AG04449 (cell line): ENCODE measurements around the gene MYO18B.

Experiments
- CTCF ChIA-PET: fragments of 350-600 bp; formaldehyde crosslinking; extraction: SDS; loops from one replicate; lab custom pipeline; 2021; ENCODE audit warnings: antibody characterized with exemption; lab: Yijun Ruan, JAX
- POLR2A ChIA-PET: fragments of 400-600, 350-600 bp; formaldehyde crosslinking; extraction: SDS; loops from one replicate; lab custom pipeline; 2020; ENCODE audit warnings: antibody characterized with exemption, inconsistent platforms; lab: Yijun Ruan, JAX
- DNase-seq: peaks from one replicate; pipeline ENCODE4 v3.0.0-alpha.2; 2010; ENCODE audit warnings: low read depth, low spot score
- H3K4me3 ChIP-seq: 2 replicates; pipeline ENCODE4 v1.5.1; 2011; ENCODE audit warnings: low read depth, mild to moderate bottlenecking, control low read depth, low read length
- CTCF ChIP-seq: IDR thresholded peaks from one replicate; pipeline ENCODE4 v1.5.1; 2011; ENCODE audit warnings: mild to moderate bottlenecking, moderate library complexity, low read length, control low read depth, inconsistent platforms; ENCODE audit not compliant: insufficient read depth; ENCODE audit errors: missing control alignments

MYO18B gene

DNA sequence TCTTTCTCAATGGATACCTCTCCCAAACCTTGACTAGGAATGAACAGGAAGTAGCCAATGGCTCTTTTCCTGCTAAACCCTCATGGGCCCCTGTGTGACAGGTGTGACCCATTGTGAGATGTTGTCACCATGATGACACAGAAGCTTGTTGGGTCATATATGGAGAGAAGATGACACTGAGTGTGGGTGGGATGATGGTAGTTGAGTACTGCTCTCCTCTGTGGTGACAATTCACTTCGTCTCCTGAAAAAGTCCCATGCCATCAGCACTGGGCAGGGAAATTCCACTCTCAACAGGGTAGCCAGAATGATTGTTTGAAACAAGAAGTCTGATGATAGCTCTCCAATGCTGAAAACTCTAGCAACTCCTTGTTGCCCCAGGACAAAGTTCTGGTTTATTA lies 333.3 kb downstream of the MYO18B start:
- no peak for TF ChIP-seq CTCF
- ChIA-PET POLR2A (no interaction called here), CTCF (no interaction called here)
- no peak overlapping the region for H3K4me3 ChIP-seq
- no peak for DNase-seq

DNA sequence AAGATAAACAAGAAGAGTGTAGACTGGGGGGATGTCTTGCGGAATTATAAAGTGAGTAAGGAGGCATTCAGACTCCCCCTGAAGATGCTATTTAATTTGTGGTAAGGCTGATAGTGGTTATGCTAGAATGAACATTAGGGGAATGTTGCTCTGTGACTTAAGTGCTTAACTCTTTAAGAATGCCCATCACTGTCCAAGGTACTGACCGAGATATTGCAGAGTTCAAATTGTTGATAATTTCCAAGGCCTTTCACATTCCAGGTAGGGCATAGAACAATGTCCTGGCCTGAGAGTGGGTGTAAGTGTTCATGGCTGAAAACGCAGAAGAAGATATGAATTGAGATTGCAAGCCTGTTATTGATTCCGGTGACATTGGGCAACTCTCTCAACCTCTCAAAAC lies 337.0 kb downstream of the MYO18B start:
- ChIA-PET CTCF (no interaction called here), POLR2A (no interaction called here)
- no peak for TF ChIP-seq CTCF
- DNase-seq: no peak
- H3K4me3 ChIP-seq: no peak overlapping the region
